Calu3 (cell line): ENCODE results near the gene RILPL2. TPM values are rescaled to one million over a fixed set of nuclear protein-coding genes. Genes with fewer than 3 reads are reported as not detected.
"Not testable (repeated sequence)": the region's sequence is repeated elsewhere in the genome, so short reads cannot be mapped to it uniquely, and the experiment has no call there.

Experiments
- BruUV-seq: library from RNA; stranded (reverse); fragments of 400-500 nt; replicated peaks from 2 replicates; lab custom pipeline; 2021; lab: Mats Ljungman, UMichigan
- CTCF ChIA-PET: fragments of 300-600 bp; sonication (Branson Sonifier 250); formaldehyde crosslinking; loops from one replicate; lab custom pipeline; 2022; ENCODE audit warnings: antibody characterized with exemption; lab: Charles Lee
- DNase-seq: peaks from one replicate; pipeline ENCODE4 v3.0.0; 2022
- H3K27ac Mint-ChIP-seq: one replicate; pipeline ENCODE4 v1.8.0; 2022; ENCODE audit warnings: mixed read lengths; ENCODE audit not compliant: unreplicated experiment
- H3K27me3 Mint-ChIP-seq: one replicate; pipeline ENCODE4 v1.8.0; 2022; ENCODE audit warnings: mixed read lengths; ENCODE audit not compliant: unreplicated experiment
- H3K36me3 Mint-ChIP-seq: one replicate; pipeline ENCODE4 v1.8.0; 2022; ENCODE audit warnings: mild to moderate bottlenecking, moderate library complexity, mixed read lengths; ENCODE audit not compliant: insufficient read depth, unreplicated experiment
- H3K4me1 Mint-ChIP-seq: one replicate; pipeline ENCODE4 v1.8.0; 2022; ENCODE audit warnings: mild to moderate bottlenecking, low read depth, mixed read lengths; ENCODE audit not compliant: unreplicated experiment
- H3K4me3 Mint-ChIP-seq: one replicate; pipeline ENCODE4 v1.8.0; 2022; ENCODE audit warnings: mild to moderate bottlenecking, low read depth, moderate library complexity, mixed read lengths; ENCODE audit not compliant: unreplicated experiment
- H3K9me3 Mint-ChIP-seq: one replicate; pipeline ENCODE4 v1.8.0; 2022; ENCODE audit warnings: low read depth, mixed read lengths; ENCODE audit not compliant: unreplicated experiment
- intact Hi-C: fragments of 100-400 bp; cut with micrococcal nuclease; formaldehyde crosslinking; loops from one replicate; pipeline ENCODE4 v1.10.0; 2022; ENCODE audit not compliant: unreplicated experiment
- total RNA-seq: library from RNA; stranded (reverse); gene quantifications from 2 replicates; pipeline ENCODE4 v1.2.3, GENCODE V29; 2022
- TF ChIP-seq, protein P1 (sequence below): fragments of 200-600 bp; IDR thresholded peaks from one replicate; pipeline ENCODE4 v1.8.0; 2022; ENCODE audit warnings: antibody characterized with exemption; ENCODE audit not compliant: unreplicated experiment

Gene RILPL2
- total RNA-seq, 1 experiment from 2014 or later = 2.8 TPM

DNA sequence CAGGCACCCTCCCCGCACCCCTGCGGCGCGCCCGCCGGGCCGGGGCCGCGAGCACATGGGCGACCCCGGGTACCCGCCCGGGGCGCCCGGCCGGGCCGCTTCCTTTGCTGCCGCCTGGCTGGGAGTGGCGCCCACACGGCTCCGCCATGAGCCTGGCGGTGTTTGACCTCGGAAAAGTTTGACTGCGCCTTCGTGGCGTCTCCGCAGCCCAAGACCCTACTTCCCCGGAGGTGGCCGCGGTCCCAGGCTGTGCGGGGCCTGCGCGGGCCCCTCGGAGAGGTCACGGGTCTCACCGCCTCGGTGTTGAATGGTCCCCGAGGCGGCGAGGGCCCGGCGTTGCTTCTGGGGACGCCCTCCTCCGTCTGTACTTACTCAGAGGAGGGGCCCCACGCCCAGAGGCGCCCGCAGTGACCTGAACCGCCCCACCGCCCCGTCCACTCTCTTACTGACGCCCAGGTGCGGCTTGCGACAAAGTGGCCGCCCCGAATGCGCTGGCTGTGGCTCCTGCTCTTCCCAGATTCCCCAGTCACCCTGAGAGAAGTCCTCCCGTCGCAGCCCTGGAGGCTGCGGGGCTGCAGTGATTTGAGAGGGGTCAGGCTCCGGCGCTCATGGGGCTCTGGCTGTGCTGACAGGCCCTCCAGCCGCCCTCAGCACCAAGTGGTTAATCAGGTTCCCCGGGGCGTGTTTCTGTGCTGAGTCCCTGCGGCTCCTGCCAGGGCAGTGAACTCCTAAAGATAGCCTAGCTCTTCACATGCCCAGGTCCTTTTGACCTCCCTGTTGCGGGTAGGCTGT, 46.7 kb downstream of the RILPL2 start:
- H3K27me3 Mint-ChIP-seq = no peaks in the 10 kb centered on the region
- H3K27ac Mint-ChIP-seq = peak overlapping the region; percentile 88
- CTCF ChIA-PET = no interaction called here
- TF ChIP-seq, protein P1, sequence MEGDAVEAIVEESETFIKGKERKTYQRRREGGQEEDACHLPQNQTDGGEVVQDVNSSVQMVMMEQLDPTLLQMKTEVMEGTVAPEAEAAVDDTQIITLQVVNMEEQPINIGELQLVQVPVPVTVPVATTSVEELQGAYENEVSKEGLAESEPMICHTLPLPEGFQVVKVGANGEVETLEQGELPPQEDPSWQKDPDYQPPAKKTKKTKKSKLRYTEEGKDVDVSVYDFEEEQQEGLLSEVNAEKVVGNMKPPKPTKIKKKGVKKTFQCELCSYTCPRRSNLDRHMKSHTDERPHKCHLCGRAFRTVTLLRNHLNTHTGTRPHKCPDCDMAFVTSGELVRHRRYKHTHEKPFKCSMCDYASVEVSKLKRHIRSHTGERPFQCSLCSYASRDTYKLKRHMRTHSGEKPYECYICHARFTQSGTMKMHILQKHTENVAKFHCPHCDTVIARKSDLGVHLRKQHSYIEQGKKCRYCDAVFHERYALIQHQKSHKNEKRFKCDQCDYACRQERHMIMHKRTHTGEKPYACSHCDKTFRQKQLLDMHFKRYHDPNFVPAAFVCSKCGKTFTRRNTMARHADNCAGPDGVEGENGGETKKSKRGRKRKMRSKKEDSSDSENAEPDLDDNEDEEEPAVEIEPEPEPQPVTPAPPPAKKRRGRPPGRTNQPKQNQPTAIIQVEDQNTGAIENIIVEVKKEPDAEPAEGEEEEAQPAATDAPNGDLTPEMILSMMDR = no peak
- H3K9me3 Mint-ChIP-seq = no peaks in the 10 kb centered on the region
- H3K4me1 Mint-ChIP-seq = peaks cover 27% of the 10 kb centered on the region
- BruUV-seq = no TSS peak
- DNase-seq = peak; percentile 60
- peaks cover 55% of the 10 kb centered on the region for H3K36me3 Mint-ChIP-seq
- peak overlapping the region; percentile 94 for H3K4me3 Mint-ChIP-seq
- intact Hi-C loops = no loop called here

DNA sequence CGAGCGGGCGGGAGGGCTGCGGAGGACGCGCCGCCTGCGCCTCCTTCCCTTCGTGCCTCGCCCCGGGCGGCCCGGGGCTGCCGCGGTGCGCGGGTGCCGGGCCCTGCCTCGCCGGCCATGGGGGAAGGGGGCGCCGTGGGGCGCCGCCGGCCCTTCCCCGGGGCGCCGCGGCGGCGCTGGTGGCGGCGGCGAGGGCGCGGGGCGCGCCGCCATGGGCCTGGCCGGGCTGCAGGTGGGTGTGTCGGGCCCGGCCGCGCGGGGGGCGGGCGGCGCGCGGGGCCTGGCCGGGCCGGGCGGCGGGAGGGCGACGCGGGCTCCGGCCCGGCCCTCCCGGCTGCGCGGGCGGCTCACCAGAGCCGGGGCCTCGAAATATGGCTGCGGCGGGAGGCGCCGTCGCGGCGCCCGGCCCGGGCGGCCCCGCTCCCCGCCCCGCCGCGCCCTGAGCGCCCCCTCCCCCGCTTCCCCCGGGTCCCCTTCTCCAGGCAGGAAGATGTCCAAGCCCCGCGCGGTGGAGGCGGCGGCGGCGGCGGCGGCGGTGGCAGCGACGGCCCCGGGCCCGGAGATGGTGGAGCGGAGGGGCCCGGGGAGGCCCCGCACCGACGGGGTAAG, 47.4 kb downstream of the RILPL2 start:
- TF ChIP-seq, protein P1 = no peak
- H3K27ac Mint-ChIP-seq = no peak overlapping the region
- H3K9me3 Mint-ChIP-seq = no peaks in the 10 kb centered on the region
- H3K4me3 Mint-ChIP-seq = peak overlapping the region; percentile 94
- no peaks in the 10 kb centered on the region for H3K27me3 Mint-ChIP-seq
- DNase-seq = peak; percentile 31
- intact Hi-C loops = no loop called here
- no TSS peak for BruUV-seq
- peaks cover 58% of the 10 kb centered on the region for H3K36me3 Mint-ChIP-seq
- CTCF ChIA-PET = interaction anchor here (0.5 to 0.6 kb wide), 2 partner anchors 22 to 24 kb away, joined by 3 to 4 read pairs; partner anchors contain the start of gene SBNO1
- H3K4me1 Mint-ChIP-seq = peaks cover 27% of the 10 kb centered on the region

DNA sequence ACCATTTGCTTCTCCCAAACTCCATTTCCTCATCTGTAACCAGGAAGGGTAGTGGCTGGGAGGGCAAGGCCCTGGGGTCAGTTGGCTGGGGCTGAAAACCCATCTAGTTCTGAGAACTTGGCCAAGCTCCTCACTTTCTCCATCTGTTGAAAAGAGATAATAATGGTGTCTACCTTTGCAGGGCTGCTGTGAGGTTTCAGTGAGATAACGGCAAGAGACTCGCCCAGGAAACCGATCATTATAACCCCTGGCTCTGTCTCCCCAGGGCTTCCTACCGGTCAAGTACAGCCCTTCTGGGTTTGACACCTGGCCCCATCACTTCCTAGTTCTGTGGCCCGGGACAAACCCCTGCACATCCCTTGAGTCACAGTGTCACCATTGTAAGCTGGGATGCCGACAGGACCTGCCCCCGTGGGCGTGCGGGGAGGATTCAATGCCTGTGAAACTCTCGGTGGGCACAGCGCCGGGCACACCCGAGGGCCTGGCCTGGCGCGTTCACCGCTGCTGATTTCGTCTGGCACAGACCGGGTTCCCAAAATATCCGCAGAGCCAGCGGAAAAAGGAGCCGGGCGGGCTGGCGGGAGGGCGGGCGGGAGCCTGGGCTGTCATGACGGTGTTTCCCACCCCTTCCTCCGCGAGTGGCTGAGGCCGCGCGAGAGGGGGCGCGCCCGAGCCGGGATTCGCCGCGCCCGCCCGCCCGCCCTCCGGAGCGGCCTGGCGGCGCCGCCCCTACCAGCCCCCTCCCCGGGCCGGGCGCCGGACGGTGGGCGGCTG, 48.1 kb downstream of the RILPL2 start:
- Mint-ChIP-seq H3K4me1 (peaks cover 27% of the 10 kb centered on the region), H3K27me3 (no peaks in the 10 kb centered on the region), H3K9me3 (no peaks in the 10 kb centered on the region), H3K4me3 (peak overlapping the region; percentile 66), H3K27ac (peak overlapping the region; percentile 77), H3K36me3 (peaks cover 61% of the 10 kb centered on the region)
- DNase-seq = peak; percentile 85
- CTCF ChIA-PET = interaction anchor here (0.5 to 0.6 kb wide), 2 partner anchors 22 to 23 kb away, joined by 3 to 4 read pairs; partner anchors contain the start of gene SBNO1
- intact Hi-C loops = no loop called here
- TF ChIP-seq, protein P1 = no peak
- no TSS peak for BruUV-seq

DNA sequence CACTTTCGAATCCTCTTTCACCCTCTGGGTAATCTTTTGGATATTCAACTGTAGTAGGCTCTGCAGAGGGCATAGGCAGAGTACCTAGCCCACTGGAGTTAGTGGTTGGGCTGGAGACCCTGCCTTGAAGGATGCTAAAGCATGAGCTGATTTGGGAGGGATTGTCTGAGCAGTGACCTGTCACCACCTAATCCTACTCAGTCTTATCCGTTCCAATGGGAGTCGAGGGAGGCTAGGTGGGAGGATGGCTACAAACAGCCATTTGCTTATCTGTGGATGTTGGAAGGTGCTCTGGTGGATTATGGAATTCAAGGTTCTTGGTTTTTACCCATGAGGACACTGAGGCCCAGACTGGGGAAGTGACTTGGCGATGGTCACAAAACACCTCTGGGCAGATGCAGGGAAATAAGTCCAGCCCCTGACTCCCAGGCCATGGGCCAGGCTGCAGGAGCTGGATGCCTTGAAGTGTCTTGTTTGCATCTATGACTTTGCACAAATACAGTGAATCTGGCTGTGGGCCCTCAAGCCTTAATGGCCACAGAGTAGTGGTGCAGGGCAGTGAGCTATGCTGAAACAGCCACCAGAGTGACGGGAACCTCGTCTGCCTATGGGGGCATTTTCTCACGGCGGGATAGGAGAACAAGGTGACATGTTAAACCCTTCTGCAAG, 48.8 kb downstream of the RILPL2 start:
- intact Hi-C loops = no loop called here
- Mint-ChIP-seq H3K4me3 (peak overlapping the region; percentile 66), H3K4me1 (peaks cover 27% of the 10 kb centered on the region), H3K27ac (peak overlapping the region; percentile 77), H3K36me3 (peaks cover 57% of the 10 kb centered on the region), H3K27me3 (no peaks in the 10 kb centered on the region), H3K9me3 (no peaks in the 10 kb centered on the region)
- TF ChIP-seq, protein P1 = no peak
- no peak for DNase-seq
- CTCF ChIA-PET = no interaction called here
- BruUV-seq = no TSS peak

DNA sequence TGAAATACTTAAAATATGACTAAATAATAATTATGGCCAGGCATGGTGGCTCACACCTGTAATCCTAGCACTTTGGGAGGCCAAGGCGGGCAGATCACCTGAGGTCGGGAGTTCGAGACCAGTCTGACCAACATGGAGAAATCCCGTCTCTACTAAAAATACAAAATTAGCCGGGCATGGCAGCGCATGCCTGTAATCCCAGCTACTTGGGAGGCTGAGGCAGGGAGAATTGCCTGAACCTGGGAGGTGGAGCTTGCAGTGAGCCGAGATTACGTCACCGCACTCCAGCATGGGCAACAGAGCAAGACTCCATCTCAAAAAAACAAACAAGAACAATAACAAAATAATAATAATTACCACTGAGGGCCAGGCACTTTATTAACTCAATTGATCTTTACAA, 50.9 kb downstream of the RILPL2 start:
- peaks cover 24% of the 10 kb centered on the region for H3K4me1 Mint-ChIP-seq
- H3K36me3 Mint-ChIP-seq = peaks cover 45% of the 10 kb centered on the region
- H3K9me3 Mint-ChIP-seq, H3K27ac Mint-ChIP-seq, H3K4me3 Mint-ChIP-seq, H3K27me3 Mint-ChIP-seq, DNase-seq, intact Hi-C loops: not testable (repeated sequence)
- TSS peak; percentile 28 for BruUV-seq
- CTCF ChIA-PET = interaction anchor here (0.6 to 1.2 kb wide), 2 partner anchors 20 to 185 kb away, joined by 3 to 11 read pairs; no protein-coding TSS in a partner anchor
